Thyroid gland (tissue), 4 donors: ENCODE results near the gene HSP90AA1. TPM values are rescaled to one million over a fixed set of nuclear protein-coding genes. Genes with fewer than 3 reads are reported as not detected.

Experiments
- DNase-seq, 2 donors: peaks; one replicate each; pipeline ENCODE4 v3.0.0-alpha.2; 2019
- H3K27ac ChIP-seq, 3 donors: fragments of 200-600 bp; sonication (generic); 1 replicate in 2 of 3; 2 replicates in 1 of 3; pipeline ENCODE4 v1.5.1; 2016 to 2019; ENCODE audit warnings: mild to moderate bottlenecking in 1 of 3, moderate library complexity in 1 of 3
- H3K27me3 ChIP-seq: fragments of 200-600 bp; sonication (generic); one replicate; pipeline ENCODE4 v1.5.1; 2019
- H3K36me3 ChIP-seq, 2 donors: fragments of 200-600 bp; sonication (generic); one replicate each; pipeline ENCODE4 v1.5.1; 2016 to 2019
- H3K4me1 ChIP-seq, 2 donors: fragments of 200-600 bp; sonication (generic); one replicate each; pipeline ENCODE4 v1.5.1; 2017 to 2019
- H3K4me3 ChIP-seq, 3 donors: fragments of 200-600 bp; sonication (generic); replicated peaks in 1 of 3; 1 replicate in 2 of 3; 2 replicates in 1 of 3; pipeline ENCODE4 v1.5.1; 2016; ENCODE audit warnings: mild to moderate bottlenecking in 1 of 3
- H3K9me3 ChIP-seq: fragments of 200-600 bp; sonication (generic); one replicate; pipeline ENCODE4 v1.5.1; 2017
- POLR2A ChIP-seq, 2 donors: fragments of 450-650 bp; IDR thresholded peaks; one replicate each; pipeline ENCODE4 v1.6.1; 2017; ENCODE audit warnings: antibody characterized with exemption in 2 of 2, mild to moderate bottlenecking in 2 of 2, moderate library complexity in 1 of 2
- WGBS, 2 donors: methylation state at CpG; one replicate each; pipeline ENCODE4 v1.1.5; 2017; 5-methylcytosine and 5-hydroxymethylcytosine counted together
- intact Hi-C: fragments of 100-400 bp; cut with DNase I; formaldehyde crosslinking; loops from one replicate; pipeline ENCODE4 v1.15.1; 2023
- total RNA-seq, 4 donors: library from RNA; depleted of rRNA; stranded (reverse); fragments of >200 nt; gene quantifications; one replicate each; pipeline ENCODE4 v1.2.3, GENCODE V29; 2016
- TF ChIP-seq, protein P1 (sequence below), 6 experiments: fragments of 200-600 bp in 3 of 6; fragments of 450-650 bp in 3 of 6; sonication (generic) in 3 of 6; IDR thresholded peaks; one replicate each; pipeline ENCODE4 v1.5.1; 2016 to 2019; ENCODE audit warnings: antibody characterized with exemption in 6 of 6, mild to moderate bottlenecking in 2 of 6, inconsistent platforms in 1 of 6, moderate library complexity in 1 of 6

Gene HSP90AA1
- total RNA-seq, 4 donors from 2014 or later = 217 to 405 (median 278) TPM

DNA sequence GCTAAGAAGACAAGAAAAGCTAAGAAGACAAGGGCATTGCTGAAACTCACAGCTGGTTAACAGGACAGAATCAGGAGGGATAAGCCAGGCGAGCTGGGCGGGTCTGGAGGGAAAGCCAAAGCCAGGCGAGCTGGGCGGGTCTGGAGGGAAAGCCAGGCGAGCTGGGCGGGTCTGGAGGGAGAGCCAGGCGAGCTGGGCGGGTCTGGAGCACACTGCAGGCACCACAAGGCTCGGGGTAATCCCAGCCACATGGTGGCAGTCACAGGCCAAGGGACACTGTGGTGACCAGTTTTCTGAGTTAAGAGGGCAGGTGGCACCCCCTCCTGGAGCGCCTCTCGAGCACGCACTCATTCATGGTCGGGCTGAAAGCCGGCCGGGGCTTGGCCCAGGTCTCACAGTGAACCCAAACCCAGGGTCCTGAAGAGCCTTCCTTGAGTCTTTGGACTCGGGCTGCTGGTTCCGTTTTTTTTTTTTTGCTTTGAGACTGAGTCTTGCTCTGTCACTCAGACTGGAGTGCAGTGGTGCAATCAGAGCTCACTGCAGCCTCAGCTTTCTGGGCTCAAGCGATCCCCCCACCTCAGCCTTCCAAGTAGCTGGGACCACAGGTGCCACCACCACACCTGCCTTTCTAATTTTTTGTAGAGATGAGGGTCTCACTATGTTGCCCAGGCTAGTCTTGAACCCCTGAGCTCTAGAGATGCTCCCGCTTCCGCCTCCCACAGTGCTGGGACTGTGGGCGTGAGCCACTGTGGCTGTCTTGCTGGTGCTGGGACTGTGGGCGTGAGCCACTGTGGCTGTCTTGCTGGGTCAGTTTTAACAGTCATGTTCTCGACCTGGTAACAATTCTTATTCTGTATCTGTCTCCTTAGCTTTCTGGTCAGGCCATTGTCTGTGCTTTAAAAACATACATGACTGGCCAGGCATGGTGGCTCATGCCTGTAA, 40.2 kb downstream of the HSP90AA1 start:
- peaks cover 74 to 78% of the 10 kb centered on the region in 2 donors for H3K36me3 ChIP-seq
- H3K4me3 ChIP-seq = no peak overlapping the region
- WGBS, 2 donors = 31 to 32% methylated on average over 22 to 23 of the region's 23 CpGs
- H3K4me1 ChIP-seq = peaks cover 6 to 12% of the 10 kb centered on the region in 2 donors
- peak; percentile 99 for DNase-seq
- TF ChIP-seq, protein P1, sequence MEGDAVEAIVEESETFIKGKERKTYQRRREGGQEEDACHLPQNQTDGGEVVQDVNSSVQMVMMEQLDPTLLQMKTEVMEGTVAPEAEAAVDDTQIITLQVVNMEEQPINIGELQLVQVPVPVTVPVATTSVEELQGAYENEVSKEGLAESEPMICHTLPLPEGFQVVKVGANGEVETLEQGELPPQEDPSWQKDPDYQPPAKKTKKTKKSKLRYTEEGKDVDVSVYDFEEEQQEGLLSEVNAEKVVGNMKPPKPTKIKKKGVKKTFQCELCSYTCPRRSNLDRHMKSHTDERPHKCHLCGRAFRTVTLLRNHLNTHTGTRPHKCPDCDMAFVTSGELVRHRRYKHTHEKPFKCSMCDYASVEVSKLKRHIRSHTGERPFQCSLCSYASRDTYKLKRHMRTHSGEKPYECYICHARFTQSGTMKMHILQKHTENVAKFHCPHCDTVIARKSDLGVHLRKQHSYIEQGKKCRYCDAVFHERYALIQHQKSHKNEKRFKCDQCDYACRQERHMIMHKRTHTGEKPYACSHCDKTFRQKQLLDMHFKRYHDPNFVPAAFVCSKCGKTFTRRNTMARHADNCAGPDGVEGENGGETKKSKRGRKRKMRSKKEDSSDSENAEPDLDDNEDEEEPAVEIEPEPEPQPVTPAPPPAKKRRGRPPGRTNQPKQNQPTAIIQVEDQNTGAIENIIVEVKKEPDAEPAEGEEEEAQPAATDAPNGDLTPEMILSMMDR (IDR thresholded peaks at IDR 0.05) = peak in 5 of 6 experiments; percentile 22 to 91 (median 60)
- TF ChIP-seq POLR2A (IDR thresholded peaks at IDR 0.05) = no peak
- intact Hi-C loops = loop anchor here (10.0 kb wide), 2 partner anchors 48 to 268 kb away; partner anchors contain the start of gene ZNF839
- no peaks in the 10 kb centered on the region for H3K27me3 ChIP-seq
- no peaks in the 10 kb centered on the region for H3K9me3 ChIP-seq
- H3K27ac ChIP-seq = peak overlapping the region in 2 of 3 donors; percentile 24 to 52

DNA sequence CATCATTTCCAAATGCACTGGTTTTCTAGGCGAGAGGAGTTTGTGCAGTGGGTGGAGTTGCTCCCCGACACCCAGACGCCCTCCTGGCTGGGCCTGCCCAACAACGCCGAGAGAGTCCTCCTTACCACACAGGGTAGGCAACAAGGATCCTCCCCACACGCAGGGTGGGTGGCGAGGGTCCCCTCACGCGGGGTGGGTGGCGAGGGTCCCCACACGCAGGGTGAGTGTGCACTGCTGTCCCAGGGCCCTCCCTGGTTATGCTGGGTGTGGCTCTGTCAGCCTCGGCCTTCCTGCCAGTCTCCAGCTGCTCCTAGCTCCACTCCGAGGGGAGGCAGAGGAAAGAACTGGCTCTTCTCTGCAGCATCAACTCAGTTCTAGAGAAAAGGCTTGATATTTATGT, 42.3 kb downstream of the HSP90AA1 start:
- H3K27me3 ChIP-seq = no peaks in the 10 kb centered on the region
- no peaks in the 10 kb centered on the region for H3K9me3 ChIP-seq
- H3K4me3 ChIP-seq = no peak overlapping the region
- intact Hi-C loops = loop anchor here (10.0 kb wide), 2 partner anchors 50 to 270 kb away; partner anchors contain the start of gene ZNF839
- TF ChIP-seq, protein P1 (IDR thresholded peaks at IDR 0.05) = no peak
- TF ChIP-seq POLR2A (IDR thresholded peaks at IDR 0.05) = no peak
- DNase-seq = no peak
- peaks cover 78% of the 10 kb centered on the region in 2 donors for H3K36me3 ChIP-seq
- peaks cover 6 to 12% of the 10 kb centered on the region in 2 donors for H3K4me1 ChIP-seq
- 92 to 94% methylated on average over 9 to 12 of the region's 13 CpGs for WGBS, 2 donors
- H3K27ac ChIP-seq = no peak overlapping the region

DNA sequence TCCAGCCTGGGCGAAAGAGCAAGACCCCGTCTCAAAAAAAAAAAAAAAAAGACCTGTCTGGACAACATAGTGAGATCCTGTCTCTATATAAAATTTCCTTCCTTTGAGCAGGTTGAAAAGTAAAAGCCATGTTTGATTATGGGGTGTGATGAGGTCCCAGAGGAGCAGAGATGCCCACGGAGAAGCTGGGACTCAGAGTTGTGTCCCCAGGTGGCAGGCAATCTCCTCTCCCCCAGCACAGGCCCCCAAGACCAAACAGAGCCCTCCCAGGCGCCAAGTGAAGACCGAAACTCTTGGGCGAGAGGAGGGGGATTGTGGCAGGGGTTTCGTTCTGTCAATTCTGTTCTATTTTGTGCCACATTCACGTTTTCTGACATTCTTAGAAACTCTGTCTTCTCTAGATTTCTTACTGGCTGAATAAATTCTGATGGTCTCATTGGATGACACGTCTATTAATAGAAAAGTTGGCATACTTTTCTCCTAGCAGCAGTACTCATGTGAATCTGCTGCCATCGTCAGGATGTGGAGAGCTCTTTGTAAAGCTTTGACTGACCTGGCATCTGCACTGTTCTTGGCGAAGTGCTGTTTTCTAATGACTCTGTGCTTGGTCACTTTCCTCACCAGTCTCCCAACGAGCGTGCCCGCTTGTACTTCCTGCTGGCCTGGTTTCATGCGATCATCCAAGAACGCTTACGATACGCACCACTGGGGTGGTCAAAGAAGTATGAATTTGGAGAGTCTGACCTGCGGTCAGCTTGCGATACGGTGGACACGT, 43.4 kb downstream of the HSP90AA1 start:
- Histone ChIP-seq H3K4me3 (no peak overlapping the region), H3K27me3 (no peaks in the 10 kb centered on the region), H3K27ac (no peak overlapping the region), H3K9me3 (no peaks in the 10 kb centered on the region), H3K4me1 (peaks cover 6 to 12% of the 10 kb centered on the region in 2 donors), H3K36me3 (peaks cover 78% of the 10 kb centered on the region in 2 donors)
- intact Hi-C loops = loop anchor here (10.0 kb wide), 2 partner anchors 51 to 271 kb away; partner anchors contain the start of gene ZNF839
- no peak for DNase-seq
- no peak for TF ChIP-seq POLR2A (IDR thresholded peaks at IDR 0.05)
- TF ChIP-seq, protein P1 (IDR thresholded peaks at IDR 0.05) = no peak
- 91 to 92% methylated on average over 22 of the region's 22 CpGs for WGBS, 2 donors

DNA sequence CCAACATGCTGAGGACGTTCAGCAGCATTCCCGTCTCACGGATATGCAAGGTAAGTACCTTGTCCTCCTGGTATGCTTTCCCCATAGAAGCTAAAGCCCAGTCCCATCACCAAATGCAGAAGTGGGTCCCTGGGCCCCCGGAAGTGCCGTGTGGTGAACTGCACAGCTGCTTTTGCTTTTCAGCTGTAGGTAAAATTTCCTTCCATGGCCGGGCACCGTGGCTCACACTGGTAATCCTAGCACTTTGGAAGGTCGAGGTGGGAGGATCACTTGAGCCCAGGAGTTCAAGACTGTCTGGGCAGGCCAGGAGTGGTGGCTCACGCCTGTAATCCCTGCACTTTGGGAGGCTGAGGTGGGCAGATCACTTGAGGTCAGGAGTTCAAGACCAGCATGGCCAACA, 44.1 kb downstream of the HSP90AA1 start:
- Histone ChIP-seq H3K4me3 (no peak overlapping the region), H3K27me3 (no peaks in the 10 kb centered on the region), H3K36me3 (peaks cover 78% of the 10 kb centered on the region in 2 donors), H3K4me1 (peaks cover 6 to 12% of the 10 kb centered on the region in 2 donors), H3K9me3 (no peaks in the 10 kb centered on the region), H3K27ac (no peak overlapping the region)
- TF ChIP-seq, protein P1 (IDR thresholded peaks at IDR 0.05) = no peak
- TF ChIP-seq POLR2A (IDR thresholded peaks at IDR 0.05) = no peak
- WGBS, 2 donors = 96% methylated on average over 8 to 9 of the region's 9 CpGs
- DNase-seq = no peak
- intact Hi-C loops = loop anchor here (10.0 kb wide), 2 partner anchors 52 to 272 kb away; partner anchors contain the start of gene ZNF839
